Endothelial cell of umbilical vein (primary cell): ENCODE measurements around the gene HDHD5. TPM values are rescaled to one million over a fixed set of nuclear protein-coding genes. Genes with fewer than 3 reads are reported as not detected.

Experiments used
- BruUV-seq: library from RNA; stranded (reverse); fragments of 400-500 nt; replicated peaks from 2 replicates; lab custom pipeline; 2021; lab: Mats Ljungman, UMichigan
- CTCF ChIA-PET: fragments of 300-600, 350-600 bp; sonication (Branson Sonifier 250); formaldehyde crosslinking; loops from one replicate; lab custom pipeline; 2021; ENCODE audit warnings: antibody characterized with exemption, inconsistent platforms; lab: Charles Lee
- POLR2A ChIA-PET: fragments of 300-600, 350-600 bp; sonication (Branson Sonifier 250); formaldehyde crosslinking; loops from one replicate; lab custom pipeline; 2021; ENCODE audit warnings: antibody characterized with exemption, inconsistent platforms; lab: Charles Lee
- DNase-seq: peaks from one replicate; pipeline ENCODE4 v3.0.0-alpha.2; 2011; ENCODE audit warnings: low read depth, low spot score
- FAIRE-seq: peaks from 2 replicates; lab custom pipeline; 2011; peaks lifted over from hg19 to GRCh38; lab: Jason Lieb, UNC
- H2AFZ ChIP-seq: 2 replicates; pipeline ENCODE4 v1.6.0; 2012; ENCODE audit warnings: low read depth, low read length, control low read depth, inconsistent platforms
- H3K27ac ChIP-seq: 2 replicates; pipeline ENCODE4 v1.5.1; 2011; ENCODE audit warnings: low read depth, mild to moderate bottlenecking, control low read depth, low read length, moderate library complexity; ENCODE audit not compliant: insufficient read depth
- H3K27me3 ChIP-seq, 2 experiments: 2 replicates each; pipeline versions ENCODE4 v1.6.0 to v1.6.1; 2011; ENCODE audit warnings: low read length in 2 of 2, mixed read lengths in 1 of 2; ENCODE audit not compliant: control insufficient read depth in 2 of 2, insufficient read depth in 2 of 2
- H3K36me3 ChIP-seq, 2 experiments: 2 replicates in 1 of 2; 3 replicates in 1 of 2; pipeline ENCODE4 v1.5.1; 2011; ENCODE audit warnings: low read length in 2 of 2, mild to moderate bottlenecking in 1 of 2, moderate library complexity in 1 of 2; ENCODE audit not compliant: control insufficient read depth in 2 of 2, insufficient read depth in 2 of 2; ENCODE audit errors: extremely low read depth in 1 of 2
- H3K4me1 ChIP-seq: 3 replicates; pipeline ENCODE4 v1.5.1; 2011; ENCODE audit warnings: mild to moderate bottlenecking, low read length; ENCODE audit not compliant: control insufficient read depth, insufficient read depth; ENCODE audit errors: extremely low read depth
- H3K4me2 ChIP-seq: 2 replicates; pipeline ENCODE4 v1.6.1; 2011; ENCODE audit warnings: low read length, control low read depth, mixed read lengths; ENCODE audit not compliant: insufficient read depth
- H3K4me3 ChIP-seq, 3 experiments: fragments of 200-600 bp in 1 of 3; sonication (generic), shearing (Covaris generic) in 1 of 3; replicated peaks in 1 of 3; 2 replicates each; pipeline ENCODE4 v1.5.1; 2011 to 2016; ENCODE audit warnings: control low read depth in 3 of 3, low read length in 3 of 3, mild to moderate bottlenecking in 2 of 3, inconsistent platforms in 1 of 3, low read depth in 1 of 3, moderate library complexity in 1 of 3; ENCODE audit not compliant: insufficient read depth in 1 of 3
- H3K79me2 ChIP-seq: 2 replicates; pipeline ENCODE4 v1.6.0; 2012; ENCODE audit warnings: low read length, inconsistent platforms; ENCODE audit not compliant: control insufficient read depth, insufficient read depth
- H3K9ac ChIP-seq: replicated peaks from 2 replicates; pipeline ENCODE3; 2011; ENCODE audit warnings: low read length, control low read depth; ENCODE audit not compliant: insufficient read depth; ENCODE audit errors: extremely low read depth
- H3K9me1 ChIP-seq: replicated peaks from 3 replicates; pipeline ENCODE4 v1.6.0; 2011; ENCODE audit warnings: mild to moderate bottlenecking, low read length; ENCODE audit not compliant: control insufficient read depth, insufficient read depth; ENCODE audit errors: extremely low read depth
- H3K9me3 ChIP-seq: replicated peaks from 2 replicates; pipeline ENCODE4 v1.5.1; 2012; ENCODE audit warnings: low read length, inconsistent platforms; ENCODE audit not compliant: control insufficient read depth, insufficient read depth
- H4K20me1 ChIP-seq: replicated peaks from 2 replicates; pipeline ENCODE3; 2011; ENCODE audit warnings: mild to moderate bottlenecking, low read length; ENCODE audit not compliant: control insufficient read depth, insufficient read depth; ENCODE audit errors: extremely low read depth
- CTCF ChIP-seq, 2 donors: IDR thresholded peaks; 1 replicate in 1 of 2; 2 replicates in 1 of 2; pipeline ENCODE4 v1.5.1; 2011; ENCODE audit warnings: low read length in 2 of 2, mild to moderate bottlenecking in 2 of 2, moderate library complexity in 2 of 2, control low read depth in 1 of 2, inconsistent platforms in 1 of 2, low read depth in 1 of 2; ENCODE audit not compliant: insufficient read depth in 1 of 2; ENCODE audit errors: extremely low read depth in 1 of 2
- EZH2 ChIP-seq: IDR thresholded peaks from 2 replicates; pipeline ENCODE4 v1.6.1; 2012; ENCODE audit warnings: borderline replicate concordance, low read depth, mild to moderate bottlenecking, moderate library complexity, low read length, inconsistent platforms; ENCODE audit not compliant: severe bottlenecking
- FOS ChIP-seq: IDR thresholded peaks from 2 replicates; pipeline ENCODE4 v1.6.1; 2011; ENCODE audit warnings: mild to moderate bottlenecking, low read length, moderate library complexity, borderline replicate concordance; ENCODE audit not compliant: insufficient read depth
- GATA2 ChIP-seq: IDR thresholded peaks from 2 replicates; pipeline ENCODE4 v1.7.0; 2011; ENCODE audit warnings: low read depth, mild to moderate bottlenecking, moderate library complexity, mixed read lengths, low read length; ENCODE audit not compliant: insufficient read length, insufficient read depth
- JUN ChIP-seq: IDR thresholded peaks from 2 replicates; pipeline ENCODE4 v1.6.1; 2011; ENCODE audit warnings: borderline replicate concordance, low read depth; ENCODE audit not compliant: insufficient read length, insufficient read depth
- MAX ChIP-seq: IDR thresholded peaks from 2 replicates; pipeline ENCODE4 v1.6.1; 2011; ENCODE audit not compliant: insufficient read depth, insufficient read length
- MYC ChIP-seq: IDR thresholded peaks from one replicate; pipeline ENCODE4 v1.6.1; 2011; ENCODE audit warnings: mild to moderate bottlenecking, low read depth, low read length
- POLR2A ChIP-seq: IDR thresholded peaks from 2 replicates; pipeline ENCODE4 v1.6.1; 2012; ENCODE audit warnings: low read depth, mild to moderate bottlenecking, control low read depth, low read length
- POLR2AphosphoS5 ChIP-seq: IDR thresholded peaks from 2 replicates; pipeline ENCODE4 v1.6.1; 2012; ENCODE audit warnings: low read depth, mild to moderate bottlenecking, control low read depth, low read length, moderate library complexity; ENCODE audit not compliant: insufficient read depth
- dilution Hi-C: fragments of 300-500 bp; cut with MboI; formaldehyde crosslinking; loops from one replicate; pipeline ENCODE4 v1.15.0; 2019; ENCODE audit warnings: low sequenced_read_pairs; ENCODE audit not compliant: extremely low pct_ligation_motif_present
- intact Hi-C: fragments of 100-400 bp; cut with micrococcal nuclease; formaldehyde crosslinking; loops from one replicate; pipeline ENCODE4 v1.10.0; 2022
- polyA plus RNA-seq, 4 experiments: library from polyadenylated mRNA; depleted of rRNA in 3 of 4; stranded (reverse) in 3 of 4; unstranded in 1 of 4; fragments of >200 nt; gene quantifications; 2 replicates each; pipeline versions ENCODE4 v1.2.1 to v1.2.3, GENCODE V29; 2011 to 2012; ENCODE audit warnings: missing spikeins in 1 of 4
- total RNA-seq: library from RNA; stranded (reverse); gene quantifications from 2 replicates; pipeline ENCODE4 v1.2.3, GENCODE V29; 2021

The HDHD5 gene
- total and polyA plus RNA-seq, 2 donors (not counting 3 experiments of a cell fraction or from before 2014, with no cell fraction given): 28.1 to 54.1 TPM

DNA sequence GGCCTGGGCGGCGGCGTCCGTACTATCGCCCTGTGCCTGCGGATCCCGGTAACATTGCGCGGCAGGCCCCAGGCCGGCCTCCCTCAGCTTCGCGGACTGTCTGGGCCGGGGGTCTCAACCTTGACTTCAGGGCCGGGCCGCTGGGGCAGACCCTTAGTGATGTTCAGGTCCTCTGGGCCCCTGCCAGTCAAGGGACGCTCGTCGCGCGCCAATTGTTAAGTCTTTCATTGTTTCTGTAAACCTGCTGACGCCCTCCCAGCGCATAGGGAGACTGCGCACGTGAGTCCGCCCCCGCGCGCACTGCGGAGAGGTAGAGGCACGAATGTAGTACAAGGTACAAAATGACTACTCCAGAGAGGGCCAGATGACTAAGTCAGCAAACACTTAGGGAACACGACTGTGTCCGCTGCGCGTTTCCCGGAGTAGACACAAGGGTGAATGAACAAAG lies 451 bp upstream of the HDHD5 start:
- FAIRE-seq: peak; percentile 79

More for the DNA sequence above, 451 bp upstream of the HDHD5 start:
- Histone ChIP-seq H3K9me3 (no peaks in the 10 kb centered on the region), H3K36me3 (no peaks in the 10 kb centered on the region), H2AFZ (peak overlapping the region; percentile 61), H3K4me1 (peaks cover 15% of the 10 kb centered on the region), H3K79me2 (peaks cover 20% of the 10 kb centered on the region), H4K20me1 (no peaks in the 10 kb centered on the region), H3K27ac (peak overlapping the region; percentile 41), H3K27me3 (no peaks in the 10 kb centered on the region), H3K4me3 (peak overlapping the region; percentile 24 to 57 (median 51)), H3K9ac (peak overlapping the region; percentile 67), H3K9me1 (no peaks in the 10 kb centered on the region), H3K4me2 (peak overlapping the region; percentile 55)
- ChIA-PET POLR2A (no interaction called here), CTCF (interaction anchor here (1.4 to 9.1 kb wide), 3 partner anchors 12 to 342 kb away, joined by 4 to 77 read pairs (median 21); no protein-coding TSS in a partner anchor)
- dilution Hi-C loops (no loop called here), intact Hi-C loops (loop anchor here (1.0 kb wide), 3 partner anchors 12 to 75 kb away; partner anchors contain the start of genes IL17RA and TMEM121B)
- TF ChIP-seq JUN: no peak
- no peak for TF ChIP-seq MAX
- TF ChIP-seq FOS: no peak
- TF ChIP-seq EZH2: no peak
- no peak for TF ChIP-seq POLR2AphosphoS5
- TF ChIP-seq POLR2A: no peak
- no peak for TF ChIP-seq MYC
- no peak for TF ChIP-seq CTCF (IDR thresholded peaks at IDR 0.05; ENCODE audit: extremely low read depth in 1 of 2, insufficient read depth in 1 of 2, low read depth in 1 of 2, low read length in 2 of 2)
- no peak for TF ChIP-seq GATA2
- DNase-seq: no peak
- no TSS peak for BruUV-seq
